HG02973 (cell line): ENCODE results near the gene LACTB.
A peak's percentile ranks its signal among the peaks of the same experiment; 100 is the strongest.

Experiments
- ATAC-seq: cut with Tn5 transposase; IDR thresholded peaks from one replicate; pipeline ENCODE4 v1.9.1; 2021; ENCODE audit warnings: moderate library complexity; ENCODE audit not compliant: unreplicated experiment

LACTB gene

GRCh38 chr15:63166219-63166618 is 44.6 kb downstream of the LACTB start:
- ATAC-seq, result no peak

GRCh38 chr15:63169788-63170187 is 48.1 kb downstream of the LACTB start:
- no peak for ATAC-seq

GRCh38 chr15:63172376-63172775 is 50.7 kb downstream of the LACTB start:
- no peak for ATAC-seq

GRCh38 chr15:63172851-63173451 is 51.3 kb downstream of the LACTB start:
- no peak for ATAC-seq

GRCh38 chr15:63176302-63176701 is 54.6 kb downstream of the LACTB start:
- no peak for ATAC-seq

- no peak for ATAC-seq
Measured at GRCh38 chr15:63178034-63178433, 56.4 kb downstream of the LACTB start.

- no peak for ATAC-seq
Measured at GRCh38 chr15:63180746-63181145, 59.1 kb downstream of the LACTB start.

GRCh38 chr15:63181648-63182047 is 60.0 kb downstream of the LACTB start:
- no peak for ATAC-seq

GRCh38 chr15:63185206-63185605 is 63.5 kb downstream of the LACTB start:
- ATAC-seq, result no peak

- ATAC-seq, result no peak
Measured at GRCh38 chr15:63186065-63186464, 64.4 kb downstream of the LACTB start.

- ATAC-seq, result no peak
Measured at GRCh38 chr15:63187589-63188226, 66.0 kb downstream of the LACTB start.

GRCh38 chr15:63188247-63188925 is 66.7 kb downstream of the LACTB start:
- no peak for ATAC-seq

GRCh38 chr15:63188926-63189871 is 67.5 kb downstream of the LACTB start, which contains the start of gene RAB8B:
TSS of gene RAB8B (plus strand) at chr15:63189606. CDS start at chr15:63189625, 19 bp downstream.
- peak; percentile 70 for ATAC-seq

GRCh38 chr15:63189941-63190768 is 68.5 kb downstream of the LACTB start:
- ATAC-seq, result no peak

- no peak for ATAC-seq
Measured at GRCh38 chr15:63190769-63191649, 69.3 kb downstream of the LACTB start.
